Measurements from ENCODE around the gene MED8.
"Not testable (repeated sequence)": the region's sequence is repeated elsewhere in the genome, so short reads cannot be mapped to it uniquely, and the experiment has no call there.

The MED8 gene

GRCh38 chr1:43422995-43423671 is 33.5 kb upstream of the MED8 start:
- FAIRE-seq (no peak), DNase-seq (ENCODE audit: low spot score) (no peak)

GRCh38 chr1:43421976-43422750 is 32.6 kb upstream of the MED8 start:
- DNase-seq (ENCODE audit: low spot score) (no peak), FAIRE-seq (no peak)

GRCh38 chr1:43421396-43421795 is 31.8 kb upstream of the MED8 start:
- DNase-seq (ENCODE audit: low spot score) (no peak), FAIRE-seq (no peak)

- no peak for DNase-seq (ENCODE audit: low spot score)
- no peak for FAIRE-seq
These were observed 31.3 kb upstream of the MED8 start for GRCh38 chr1:43420874-43421273.

- no peak for FAIRE-seq
- DNase-seq (ENCODE audit: low spot score) = no peak
These were observed 30.2 kb upstream of the MED8 start for GRCh38 chr1:43419627-43420425.

GRCh38 chr1:43418858-43419257 is 29.3 kb upstream of the MED8 start:
- no peak for FAIRE-seq
- DNase-seq (ENCODE audit: low spot score) = no peak

- FAIRE-seq (no peak), DNase-seq (ENCODE audit: low spot score) (no peak)
These were observed 26.3 kb upstream of the MED8 start for GRCh38 chr1:43415901-43416300.

- peak; percentile 65 for DNase-seq (ENCODE audit: low spot score)
- no peak for FAIRE-seq
These were observed 25.1 kb upstream of the MED8 start for GRCh38 chr1:43414634-43415223.

GRCh38 chr1:43413426-43413825 is 23.8 kb upstream of the MED8 start:
- FAIRE-seq; DNase-seq (ENCODE audit: low spot score): not testable (repeated sequence)

- DNase-seq (ENCODE audit: low spot score) (no peak), FAIRE-seq (no peak)
These were observed 21.0 kb upstream of the MED8 start for GRCh38 chr1:43410571-43410970.

- FAIRE-seq = no peak
These were observed 16.3 kb upstream of the MED8 start for GRCh38 chr1:43405876-43406234.

GRCh38 chr1:43405219-43405875 is 15.7 kb upstream of the MED8 start:
- FAIRE-seq = no peak
- DNase-seq (ENCODE audit: low spot score) = no peak

More at GRCh38 chr1:43405876-43406234, 16.3 kb upstream of the MED8 start:
- no peak for DNase-seq (ENCODE audit: low spot score)

GRCh38 chr1:43404353-43404752 is 14.8 kb upstream of the MED8 start:
- no peak for FAIRE-seq
- DNase-seq (ENCODE audit: low spot score) = no peak

- DNase-seq (ENCODE audit: low spot score) (no peak), FAIRE-seq (no peak)
These were observed 12.7 kb upstream of the MED8 start for GRCh38 chr1:43402089-43402865.

- DNase-seq (ENCODE audit: low spot score); FAIRE-seq: not testable (repeated sequence)
These were observed 10.8 kb upstream of the MED8 start for GRCh38 chr1:43400441-43400840.

GRCh38 chr1:43398227-43398626 is 8.6 kb upstream of the MED8 start:
- no peak for DNase-seq (ENCODE audit: low spot score)
- FAIRE-seq = no peak

GRCh38 chr1:43396059-43396458 is 6.5 kb upstream of the MED8 start:
- FAIRE-seq (no peak), DNase-seq (ENCODE audit: low spot score) (no peak)

- DNase-seq (ENCODE audit: low spot score) (no peak), FAIRE-seq (no peak)
These were observed 5.9 kb upstream of the MED8 start for GRCh38 chr1:43395523-43395922.

GRCh38 chr1:43392702-43393101 is 3.1 kb upstream of the MED8 start:
- no peak for DNase-seq (ENCODE audit: low spot score)
- no peak for FAIRE-seq

- FAIRE-seq (no peak), DNase-seq (ENCODE audit: low spot score) (no peak)
These were observed 987 bp downstream of the MED8 start for GRCh38 chr1:43388613-43389012.

Data from RCC 7860 (cell line).